Gastrocnemius medialis (tissue), 4 donors: ENCODE data around the gene LEF1. TPM values are rescaled to one million over a fixed set of nuclear protein-coding genes. Genes with fewer than 3 reads are reported as not detected.

Experiments used
- ATAC-seq, 2 donors: fragments of 150-250 bp; one replicate each; pipeline ENCODE4 v1.9.1; 2016
- DNase-seq, 2 donors: peaks; one replicate each; pipeline ENCODE4 v3.0.0-alpha.2; 2019
- H3K27ac ChIP-seq, 4 donors: fragments of 200-600 bp; sonication (generic); 1 replicate in 1 of 4; 2 replicates in 3 of 4; pipeline ENCODE4 v1.5.1; 2016 to 2018; ENCODE audit warnings: mild to moderate bottlenecking in 2 of 4, moderate library complexity in 1 of 4
- H3K27me3 ChIP-seq, 3 donors: fragments of 200-600 bp; sonication (generic) in 2 of 3; 1 replicate in 1 of 3; 2 replicates in 2 of 3; pipeline versions ENCODE4 v1.5.1 to v1.6.0; 2016 to 2019; ENCODE audit warnings: mild to moderate bottlenecking in 1 of 3, moderate library complexity in 1 of 3
- H3K36me3 ChIP-seq, 2 donors: fragments of 200-600 bp; sonication (generic) in 1 of 2; one replicate each; pipeline ENCODE4 v1.5.1; 2017 to 2018
- H3K4me1 ChIP-seq, 2 donors: fragments of 200-600 bp; sonication (generic) in 1 of 2; one replicate each; pipeline ENCODE4 v1.5.1; 2016 to 2017; ENCODE audit warnings: mild to moderate bottlenecking in 2 of 2
- H3K4me3 ChIP-seq, 4 donors: fragments of 200-600 bp; sonication (generic) in 3 of 4; 1 replicate in 1 of 4; 2 replicates in 3 of 4; pipeline ENCODE4 v1.5.1; 2016 to 2019; ENCODE audit warnings: mild to moderate bottlenecking in 2 of 4
- H3K9me3 ChIP-seq, 3 donors: fragments of 200-600 bp; sonication (generic) in 2 of 3; 1 replicate in 1 of 3; 2 replicates in 2 of 3; pipeline ENCODE4 v1.5.1; 2016 to 2019
- CTCF ChIP-seq, 5 experiments: fragments of 450-650 bp in 3 of 5; fragments of 200-600 bp in 2 of 5; sonication (generic) in 2 of 5; IDR thresholded peaks in 4 of 5; conservative IDR thresholded peaks in 1 of 5; 1 replicate in 4 of 5; 2 replicates in 1 of 5; pipeline ENCODE4 v1.5.1; 2016 to 2019; ENCODE audit warnings: antibody characterized with exemption in 5 of 5, mild to moderate bottlenecking in 3 of 5, moderate library complexity in 3 of 5
- POLR2A ChIP-seq, 2 donors: fragments of 450-650 bp; IDR thresholded peaks; one replicate each; pipeline ENCODE4 v1.6.1; 2017; ENCODE audit warnings: antibody characterized with exemption in 2 of 2, mild to moderate bottlenecking in 2 of 2, moderate library complexity in 2 of 2
- in situ Hi-C, 4 donors: fragments of 200-750 bp; cut with MboI; loops; one replicate each; pipeline versions ENCODE4 v1.15.0 to v1.8.0; 2017; ENCODE audit warnings: low sequenced_read_pairs in 4 of 4
- intact Hi-C: fragments of 100-400 bp; cut with DNase I; formaldehyde crosslinking; loops from one replicate; pipeline ENCODE4 v1.15.1; 2023; ENCODE audit warnings: low total_unique reads
- total RNA-seq, 4 donors: library from RNA; depleted of rRNA; stranded (reverse); fragments of >200 nt; gene quantifications; one replicate each; pipeline versions ENCODE4 v1.1.0 to v1.2.3, GENCODE V29; 2016

The LEF1 gene
- total RNA-seq, 4 donors from 2014 or later: 0.33 TPM; not detected in 3

GRCh38 chr4:108109111-108109510, 59.6 kb downstream of the LEF1 start:
- Histone ChIP-seq H3K36me3 (no peaks in the 10 kb centered on the region), H3K27me3 (no peaks in the 10 kb centered on the region), H3K27ac (no peak overlapping the region), H3K4me3 (no peak overlapping the region), H3K4me1 (no peaks in the 10 kb centered on the region), H3K9me3 (no peaks in the 10 kb centered on the region)
- TF ChIP-seq CTCF (IDR thresholded peaks at IDR 0.05 in 4 of 5, conservative IDR thresholded peaks at IDR 0.05 in 1 of 5): no peak
- TF ChIP-seq POLR2A (IDR thresholded peaks at IDR 0.05): no peak
- ATAC-seq: no peak
- intact Hi-C loops: no loop called here
- in situ Hi-C loops: no loop called here
- DNase-seq: no peak

GRCh38 chr4:108107729-108108382, 60.9 kb downstream of the LEF1 start:
- H3K27me3 ChIP-seq: no peaks in the 10 kb centered on the region
- H3K4me3 ChIP-seq: no peak overlapping the region
- intact Hi-C loops (no loop called here), in situ Hi-C loops (no loop called here)
- H3K9me3 ChIP-seq: no peaks in the 10 kb centered on the region
- ATAC-seq (no peak), DNase-seq (no peak)
- no peaks in the 10 kb centered on the region for H3K4me1 ChIP-seq
- TF ChIP-seq CTCF (IDR thresholded peaks at IDR 0.05 in 4 of 5, conservative IDR thresholded peaks at IDR 0.05 in 1 of 5): no peak
- no peak for TF ChIP-seq POLR2A (IDR thresholded peaks at IDR 0.05)
- no peak overlapping the region for H3K27ac ChIP-seq
- H3K36me3 ChIP-seq: no peaks in the 10 kb centered on the region

- in situ Hi-C loops: no loop called here
- Histone ChIP-seq H3K36me3 (no peaks in the 10 kb centered on the region), H3K4me3 (no peak overlapping the region), H3K27me3 (no peaks in the 10 kb centered on the region), H3K4me1 (no peaks in the 10 kb centered on the region), H3K9me3 (no peaks in the 10 kb centered on the region), H3K27ac (no peak overlapping the region)
- ATAC-seq (no peak), DNase-seq (no peak)
- TF ChIP-seq CTCF (IDR thresholded peaks at IDR 0.05 in 4 of 5, conservative IDR thresholded peaks at IDR 0.05 in 1 of 5) (no peak), POLR2A (IDR thresholded peaks at IDR 0.05) (no peak)
- intact Hi-C loops: no loop called here
Measured at GRCh38 chr4:108107101-108107500, 61.6 kb downstream of the LEF1 start.

- Histone ChIP-seq H3K9me3 (no peaks in the 10 kb centered on the region), H3K27ac (no peak overlapping the region), H3K36me3 (no peaks in the 10 kb centered on the region), H3K27me3 (no peaks in the 10 kb centered on the region), H3K4me1 (no peaks in the 10 kb centered on the region), H3K4me3 (no peak overlapping the region)
- intact Hi-C loops: no loop called here
- no peak for DNase-seq
- in situ Hi-C loops: no loop called here
- ATAC-seq: no peak
- TF ChIP-seq POLR2A (IDR thresholded peaks at IDR 0.05) (no peak), CTCF (IDR thresholded peaks at IDR 0.05 in 4 of 5, conservative IDR thresholded peaks at IDR 0.05 in 1 of 5) (no peak)
Measured at GRCh38 chr4:108106186-108106585, 62.5 kb downstream of the LEF1 start.
